HTERT RPE-1 (cell line): Measurements from ENCODE around the gene CBY1.

Experiments used
- in situ Hi-C: fragments of 300-500 bp; cut with MboI; formaldehyde crosslinking; loops from 4 replicates; pipeline ENCODE4 v1.14.3; 2020; ENCODE audit warnings: low sequenced_read_pairs

Gene CBY1

GRCh38 chr22:38700270-38700788 lies 43.9 kb downstream of the CBY1 start:
- in situ Hi-C loops: no loop called here

DNA sequence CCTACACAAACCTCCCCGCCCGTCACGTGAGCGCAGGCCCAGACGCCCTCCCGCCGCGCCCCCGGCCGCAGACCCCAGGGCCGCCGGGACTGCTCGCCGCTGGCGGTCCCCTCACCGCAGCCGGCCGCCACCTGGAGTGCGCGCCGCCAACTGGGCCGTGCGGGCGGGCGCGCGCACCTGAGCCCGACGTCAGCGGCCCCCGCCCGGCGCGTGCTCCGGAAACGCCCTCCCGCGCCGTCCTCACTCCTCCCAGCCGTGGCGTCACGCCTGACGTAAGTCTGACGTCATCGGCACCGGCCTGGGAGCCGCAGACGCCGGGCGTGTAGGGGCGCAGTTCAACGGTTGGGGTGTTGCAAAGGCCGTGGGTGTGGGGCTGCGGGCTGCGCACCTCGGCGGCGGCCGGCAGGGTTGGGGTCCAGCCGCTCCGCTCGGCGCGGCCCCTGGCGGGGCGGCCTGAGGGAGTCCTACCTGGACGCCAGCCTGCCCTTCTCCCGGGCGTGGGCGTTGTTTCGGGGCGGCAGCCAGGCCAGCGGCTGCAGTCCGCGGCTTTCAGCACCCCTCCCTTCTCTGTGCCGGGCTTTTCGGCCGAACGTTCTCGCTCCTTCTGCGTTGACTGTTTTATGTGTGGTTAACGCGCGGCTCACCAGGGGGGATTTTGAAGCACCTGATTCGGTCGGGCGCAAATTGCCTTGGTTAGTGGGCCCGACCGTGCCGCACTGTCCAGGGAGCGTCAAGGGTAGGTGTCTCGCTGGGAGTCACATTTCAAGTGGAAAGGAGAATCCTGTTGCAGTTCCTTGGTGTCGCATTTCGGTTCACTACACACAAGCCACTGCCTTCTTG lies 44.6 kb downstream of the CBY1 start, which contains the start of gene JOSD1:
Gene JOSD1, minus strand, starts transcription at position 155 of the 840 bp plus-strand sequence. CDS start 956 bp downstream, outside the sequence.
- in situ Hi-C loops: no loop called here

- in situ Hi-C loops: no loop called here
These were observed 48.3 kb downstream of the CBY1 start for GRCh38 chr22:38704654-38705234.

- in situ Hi-C loops: no loop called here
These were observed 49.0 kb downstream of the CBY1 start, which contains the start of gene GTPBP1 for GRCh38 chr22:38705235-38706100. Gene GTPBP1 (plus strand): TSS chr22:38705944. CDS start chr22:38705956, 12 bp downstream.

- in situ Hi-C loops: no loop called here
These were observed 49.9 kb downstream of the CBY1 start for GRCh38 chr22:38706101-38706900.

GRCh38 chr22:38706901-38707195 lies 50.4 kb downstream of the CBY1 start:
- in situ Hi-C loops: no loop called here

- in situ Hi-C loops: no loop called here
These were observed 50.9 kb downstream of the CBY1 start for GRCh38 chr22:38707346-38707745.

GRCh38 chr22:38707984-38708383 lies 51.5 kb downstream of the CBY1 start:
- in situ Hi-C loops: no loop called here

DNA sequence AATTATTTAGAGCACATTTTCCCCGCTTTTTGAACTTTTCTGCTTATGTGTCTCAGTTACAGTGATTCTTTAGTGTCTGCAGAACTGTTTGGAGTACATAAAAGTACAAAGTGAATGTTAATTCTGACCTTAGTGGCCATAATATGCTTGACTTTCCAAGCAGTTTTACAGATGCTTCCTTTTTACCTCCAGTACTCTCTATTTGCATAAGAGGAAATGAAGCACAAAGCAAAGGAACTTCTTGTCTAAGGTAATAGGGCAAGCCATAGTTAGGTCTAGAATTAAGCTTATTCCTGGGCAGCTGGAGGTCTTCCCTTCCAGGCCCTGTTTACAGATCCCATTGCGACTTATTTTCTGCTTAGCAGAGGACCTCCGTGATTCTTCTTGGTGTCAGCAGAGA lies 52.9 kb downstream of the CBY1 start:
- in situ Hi-C loops: no loop called here

DNA sequence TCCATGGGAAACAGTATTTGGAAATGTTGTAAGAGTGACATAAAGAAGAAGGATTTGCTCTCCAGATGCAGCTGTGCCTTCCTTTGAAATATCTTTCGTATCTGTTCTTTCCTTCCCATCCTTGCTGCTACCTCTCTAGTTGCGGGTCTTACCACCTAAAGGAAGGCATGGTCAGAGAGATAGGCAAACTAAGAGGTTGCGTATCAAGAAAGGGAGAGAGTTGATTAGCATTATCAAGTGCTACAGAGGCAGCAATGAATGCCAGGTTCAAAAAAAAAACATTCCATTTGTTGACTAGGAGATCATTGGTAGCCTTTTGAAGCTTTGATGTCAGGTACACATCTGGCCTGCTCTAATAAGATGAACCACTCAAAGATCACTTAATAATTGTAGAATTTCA lies 53.9 kb downstream of the CBY1 start:
- in situ Hi-C loops: no loop called here

- in situ Hi-C loops: no loop called here
These were observed 54.4 kb downstream of the CBY1 start for GRCh38 chr22:38710866-38711265.

DNA sequence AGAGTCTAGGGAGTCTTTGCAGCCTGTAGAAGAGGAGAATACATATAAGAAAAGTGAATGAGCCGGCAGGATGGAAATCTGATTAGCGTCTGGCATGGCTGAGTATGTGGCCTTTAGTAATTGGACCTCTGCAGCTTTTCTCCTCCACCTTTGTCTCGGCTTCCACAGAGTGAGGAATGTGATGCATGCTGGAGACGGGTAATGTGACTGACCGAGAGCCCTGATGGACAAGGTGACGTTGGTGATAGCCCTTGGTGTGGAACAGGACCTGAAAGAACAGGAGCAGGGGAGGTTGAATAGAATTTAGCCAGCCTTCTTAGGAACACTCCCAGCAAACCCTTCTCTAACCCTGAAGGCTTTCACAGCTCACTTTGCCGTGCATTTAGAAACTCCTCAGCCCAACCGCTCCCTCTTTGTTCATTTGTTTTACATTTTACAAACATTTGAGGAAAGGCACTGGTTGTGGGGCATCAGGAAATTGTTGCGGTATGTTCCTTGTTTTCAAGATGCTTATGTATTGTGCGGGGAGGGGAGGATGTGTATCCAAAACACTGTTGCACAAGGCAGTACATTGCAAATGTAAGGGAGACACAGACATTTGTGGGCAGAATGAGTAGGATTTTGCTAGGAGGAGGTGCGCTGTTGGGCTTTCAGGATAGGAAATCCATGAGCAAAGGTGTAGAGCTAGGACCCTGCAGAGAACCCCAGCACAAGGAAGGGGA lies 56.2 kb downstream of the CBY1 start:
- in situ Hi-C loops: no loop called here

- in situ Hi-C loops: no loop called here
These were observed 57.5 kb downstream of the CBY1 start for GRCh38 chr22:38713921-38714320.

- in situ Hi-C loops: no loop called here
These were observed 58.8 kb downstream of the CBY1 start for GRCh38 chr22:38715176-38715764.

GRCh38 chr22:38715852-38716251 lies 59.4 kb downstream of the CBY1 start:
- in situ Hi-C loops: no loop called here

DNA sequence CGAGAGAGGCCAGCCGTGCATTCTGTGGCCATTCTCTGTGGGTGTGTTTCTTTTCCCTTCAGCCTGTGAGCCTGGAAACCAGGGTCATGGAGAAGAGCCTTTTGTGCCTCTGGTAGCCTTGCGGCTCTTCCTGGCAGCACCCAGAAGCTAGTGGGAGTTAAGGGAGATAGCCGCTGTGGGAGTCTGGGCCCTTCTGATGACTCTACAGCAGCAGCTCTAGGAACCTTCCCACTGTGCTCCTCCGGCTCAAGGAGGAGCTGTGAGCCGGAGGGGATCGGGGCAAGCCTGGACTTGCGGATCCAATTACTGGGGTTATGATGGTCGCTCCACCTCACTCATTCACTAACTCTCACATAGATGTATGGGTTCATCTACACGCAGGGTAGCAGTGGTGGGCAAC lies 59.8 kb downstream of the CBY1 start:
- in situ Hi-C loops: no loop called here

DNA sequence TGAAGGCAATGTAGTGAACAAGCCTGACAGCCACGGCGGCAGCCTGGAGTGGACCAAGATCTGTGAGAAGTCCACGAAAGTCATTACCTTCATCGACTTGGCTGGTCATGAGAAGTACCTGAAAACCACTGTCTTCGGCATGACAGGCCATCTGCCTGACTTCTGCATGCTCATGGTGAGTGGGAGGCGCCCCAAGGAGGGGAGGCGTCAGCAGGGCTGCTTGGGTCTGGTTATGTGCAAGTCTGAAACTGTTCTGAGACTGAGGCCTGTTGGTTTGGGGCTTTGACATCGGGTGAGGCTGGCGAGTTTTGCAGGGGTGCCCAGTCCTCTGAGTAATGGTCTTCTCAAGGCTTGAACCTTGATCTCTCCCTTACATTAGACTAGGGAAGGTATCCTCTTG lies 60.4 kb downstream of the CBY1 start:
- in situ Hi-C loops: no loop called here

DNA sequence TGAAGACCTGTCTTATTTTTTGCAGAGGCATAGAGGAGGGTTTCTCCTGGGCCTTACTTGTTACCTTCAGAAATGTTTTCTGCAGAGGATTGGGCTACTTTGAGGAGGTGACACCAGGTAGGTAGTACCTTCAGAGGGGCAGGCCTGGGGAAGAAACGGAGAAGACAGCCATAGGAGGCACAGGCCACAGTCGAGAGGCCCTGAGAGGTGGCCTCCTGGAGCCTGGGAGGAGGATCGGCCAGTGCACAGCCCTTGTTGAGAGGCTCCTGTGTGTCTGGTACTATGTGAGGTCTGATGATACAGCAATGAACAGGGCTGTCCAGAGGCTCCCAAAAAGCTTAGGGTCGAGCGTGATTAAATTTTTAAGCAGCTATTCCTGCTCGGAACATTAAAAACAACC lies 60.8 kb downstream of the CBY1 start:
- in situ Hi-C loops: no loop called here

DNA sequence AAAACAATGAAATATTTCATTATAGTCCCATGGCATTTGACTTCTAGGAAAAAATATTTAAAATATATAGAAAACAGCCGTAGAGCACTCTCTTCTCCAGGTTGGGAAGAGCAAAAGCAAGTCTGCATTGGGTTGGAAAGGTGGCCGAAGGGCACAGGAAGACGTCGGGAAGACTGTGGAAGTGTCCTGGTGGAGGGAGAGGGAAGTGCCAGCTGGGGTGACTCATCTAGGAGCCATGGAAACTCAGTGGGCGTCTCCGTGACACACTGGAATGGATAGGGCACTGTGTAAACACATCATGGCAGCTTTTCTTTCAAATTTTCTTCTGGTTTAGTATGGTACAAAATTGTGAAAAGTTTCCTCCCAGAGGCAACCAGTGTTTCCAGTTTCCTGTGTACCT lies 62.0 kb downstream of the CBY1 start:
- in situ Hi-C loops: no loop called here

- in situ Hi-C loops: no loop called here
These were observed 62.8 kb downstream of the CBY1 start for GRCh38 chr22:38719196-38719595.
